ENCODE measurements around the gene ZNF273.

ZNF273 gene

DNA sequence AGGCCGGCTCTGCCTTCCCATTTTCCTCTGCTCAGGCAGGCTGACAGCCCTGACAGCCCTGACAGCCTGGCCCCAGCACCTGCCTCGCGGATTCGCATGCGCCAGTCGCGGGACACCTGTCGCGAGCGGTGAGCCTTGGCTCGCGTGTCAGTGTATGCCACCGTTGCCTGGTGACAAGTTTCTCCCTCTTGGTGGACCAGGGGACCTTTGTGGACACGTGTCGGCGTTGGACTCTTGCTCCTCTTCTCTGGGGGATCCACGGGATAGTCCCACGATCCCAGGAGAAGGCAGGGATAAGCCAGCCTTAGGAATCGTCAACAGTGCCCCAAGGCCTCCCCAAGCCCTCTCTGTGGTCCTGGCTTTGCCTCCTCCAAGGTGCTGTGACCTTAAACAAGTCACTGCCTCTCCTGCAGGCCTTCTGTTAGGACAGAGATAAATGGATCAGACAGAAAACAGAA is 18.1 kb upstream of the ZNF273 start:
- H3K4me3 ChIP-seq (ENCODE audit: low read depth, low read length), result no peak overlapping the region
- TF ChIP-seq, protein P1, sequence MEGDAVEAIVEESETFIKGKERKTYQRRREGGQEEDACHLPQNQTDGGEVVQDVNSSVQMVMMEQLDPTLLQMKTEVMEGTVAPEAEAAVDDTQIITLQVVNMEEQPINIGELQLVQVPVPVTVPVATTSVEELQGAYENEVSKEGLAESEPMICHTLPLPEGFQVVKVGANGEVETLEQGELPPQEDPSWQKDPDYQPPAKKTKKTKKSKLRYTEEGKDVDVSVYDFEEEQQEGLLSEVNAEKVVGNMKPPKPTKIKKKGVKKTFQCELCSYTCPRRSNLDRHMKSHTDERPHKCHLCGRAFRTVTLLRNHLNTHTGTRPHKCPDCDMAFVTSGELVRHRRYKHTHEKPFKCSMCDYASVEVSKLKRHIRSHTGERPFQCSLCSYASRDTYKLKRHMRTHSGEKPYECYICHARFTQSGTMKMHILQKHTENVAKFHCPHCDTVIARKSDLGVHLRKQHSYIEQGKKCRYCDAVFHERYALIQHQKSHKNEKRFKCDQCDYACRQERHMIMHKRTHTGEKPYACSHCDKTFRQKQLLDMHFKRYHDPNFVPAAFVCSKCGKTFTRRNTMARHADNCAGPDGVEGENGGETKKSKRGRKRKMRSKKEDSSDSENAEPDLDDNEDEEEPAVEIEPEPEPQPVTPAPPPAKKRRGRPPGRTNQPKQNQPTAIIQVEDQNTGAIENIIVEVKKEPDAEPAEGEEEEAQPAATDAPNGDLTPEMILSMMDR (IDR thresholded peaks at IDR 0.05; ENCODE audit: low read depth, low read length, missing control alignments), result no peak
- in situ Hi-C loops (cut with HindIII; ENCODE audit: low sequenced_read_pairs), result loop anchor here (25.0 kb wide), 1 partner anchor 223 kb away; the partner anchor contains the start of gene ZNF107
- DNase-seq (ENCODE audit: low read depth), result no peak

DNA sequence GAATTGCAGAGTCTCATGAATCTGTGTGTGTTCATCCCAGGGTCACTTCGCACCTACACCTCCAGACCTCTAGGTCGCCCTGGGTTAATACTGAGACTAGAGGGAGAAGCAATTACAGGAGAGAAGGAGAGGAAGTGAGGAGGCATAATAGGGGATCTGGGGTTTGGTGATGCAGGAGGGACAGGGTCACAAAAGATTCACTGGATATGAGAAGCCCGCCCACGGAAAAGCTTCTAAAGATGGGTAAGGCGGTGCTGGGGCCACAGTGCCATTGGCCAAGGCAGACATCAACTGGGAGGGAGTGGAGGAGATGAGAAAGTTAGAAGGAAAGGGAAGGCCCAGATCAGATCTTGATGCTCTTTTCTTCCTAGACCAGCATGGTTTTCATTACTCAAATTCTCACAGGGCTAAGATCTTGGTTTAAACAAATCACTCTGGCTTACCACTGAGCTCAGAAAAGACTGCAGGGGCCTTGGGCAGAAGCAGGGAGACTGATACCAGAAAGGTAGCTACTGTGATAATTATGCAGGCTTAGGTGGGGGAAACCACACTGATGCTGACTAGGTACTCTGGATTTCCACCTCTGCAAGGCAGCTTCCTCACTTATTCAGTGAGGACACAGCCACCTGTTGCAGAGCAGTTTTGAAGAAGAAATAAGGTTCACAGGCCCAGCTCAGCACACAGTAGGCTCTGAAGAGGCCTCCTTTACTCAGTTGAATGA is 17.4 kb upstream of the ZNF273 start:
- no peak overlapping the region for H3K4me3 ChIP-seq (ENCODE audit: low read depth, low read length)
- in situ Hi-C loops (cut with HindIII; ENCODE audit: low sequenced_read_pairs), result loop anchor here (25.0 kb wide), 1 partner anchor 223 kb away; the partner anchor contains the start of gene ZNF107
- no peak for DNase-seq (ENCODE audit: low read depth)
- TF ChIP-seq, protein P1 (IDR thresholded peaks at IDR 0.05; ENCODE audit: low read depth, low read length, missing control alignments), result no peak

DNA sequence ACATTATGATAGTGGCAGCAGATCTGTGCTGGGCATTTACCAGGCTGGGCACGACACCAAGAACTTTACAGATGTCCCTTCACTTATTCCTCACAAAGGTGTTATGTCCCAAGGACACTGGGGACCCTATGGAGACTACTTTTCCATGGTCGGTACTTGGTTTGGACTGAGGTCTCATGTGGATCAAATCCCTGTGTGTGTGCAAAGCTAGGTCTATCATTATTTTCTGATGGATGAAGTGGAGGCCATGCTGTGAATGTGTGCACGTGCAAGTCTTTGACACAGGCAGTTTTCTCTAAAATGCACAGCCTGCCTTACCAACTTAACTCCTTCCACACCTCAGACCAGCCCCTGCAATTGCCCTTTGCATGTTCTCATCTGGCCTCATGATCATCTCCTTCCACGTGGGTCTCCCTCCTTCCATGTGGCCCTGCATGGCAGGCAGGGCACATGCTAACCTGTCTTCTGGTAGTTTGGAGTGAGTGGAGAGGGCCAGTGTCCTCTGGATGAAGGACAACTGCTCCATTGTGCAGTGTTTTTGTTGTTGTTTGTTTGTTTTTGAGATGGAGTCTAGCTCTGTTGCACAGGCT is 16.0 kb upstream of the ZNF273 start:
- in situ Hi-C loops (cut with HindIII; ENCODE audit: low sequenced_read_pairs), result loop anchor here (25.0 kb wide), 1 partner anchor 225 kb away; the partner anchor contains the start of gene ZNF107
- TF ChIP-seq, protein P1 (IDR thresholded peaks at IDR 0.05; ENCODE audit: low read depth, low read length, missing control alignments), result no peak
- no peak overlapping the region for H3K4me3 ChIP-seq (ENCODE audit: low read depth, low read length)
- no peak for DNase-seq (ENCODE audit: low read depth)

DNA sequence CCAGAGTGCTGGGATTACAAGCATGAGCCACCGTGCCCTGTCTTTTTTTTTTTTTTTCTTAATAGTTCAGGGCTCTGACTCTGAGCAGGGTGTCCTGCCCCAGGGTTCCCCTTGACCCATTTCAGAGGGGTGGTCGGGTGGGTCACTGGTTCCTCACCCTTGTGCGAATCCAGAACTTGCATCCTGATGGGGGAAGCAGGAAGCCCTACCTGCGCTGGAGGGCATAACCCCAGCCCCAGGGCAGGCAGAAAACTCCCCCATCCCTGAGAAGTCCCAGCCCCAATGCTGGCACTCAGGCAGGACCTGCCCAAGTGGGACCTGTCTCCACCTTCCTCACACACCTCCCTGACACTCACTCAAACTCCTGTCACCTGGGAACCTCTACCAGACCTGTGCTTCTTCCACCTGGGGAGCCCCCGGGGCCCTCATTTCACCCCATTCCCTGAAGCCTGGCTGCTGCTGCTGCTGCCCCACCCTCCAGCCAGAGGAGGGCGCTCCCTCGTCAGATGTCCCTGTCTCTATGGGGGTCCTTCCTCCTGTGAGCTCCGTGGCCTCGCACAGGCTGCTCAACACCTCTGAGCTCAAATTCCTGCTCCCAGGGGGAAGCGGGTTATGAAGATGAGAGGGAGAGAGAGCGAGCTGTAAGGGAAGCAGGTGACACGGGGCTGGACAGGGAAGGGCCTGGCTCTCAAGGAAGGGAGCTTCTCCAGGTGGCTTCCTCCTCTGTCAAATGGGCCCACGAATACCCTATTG is 15.1 kb upstream of the ZNF273 start:
- in situ Hi-C loops (cut with HindIII; ENCODE audit: low sequenced_read_pairs), result loop anchor here (25.0 kb wide), 1 partner anchor 226 kb away; the partner anchor contains the start of gene ZNF107
- no peak for DNase-seq (ENCODE audit: low read depth)
- no peak overlapping the region for H3K4me3 ChIP-seq (ENCODE audit: low read depth, low read length)
- TF ChIP-seq, protein P1 (IDR thresholded peaks at IDR 0.05; ENCODE audit: low read depth, low read length, missing control alignments), result peak; percentile 10

DNA sequence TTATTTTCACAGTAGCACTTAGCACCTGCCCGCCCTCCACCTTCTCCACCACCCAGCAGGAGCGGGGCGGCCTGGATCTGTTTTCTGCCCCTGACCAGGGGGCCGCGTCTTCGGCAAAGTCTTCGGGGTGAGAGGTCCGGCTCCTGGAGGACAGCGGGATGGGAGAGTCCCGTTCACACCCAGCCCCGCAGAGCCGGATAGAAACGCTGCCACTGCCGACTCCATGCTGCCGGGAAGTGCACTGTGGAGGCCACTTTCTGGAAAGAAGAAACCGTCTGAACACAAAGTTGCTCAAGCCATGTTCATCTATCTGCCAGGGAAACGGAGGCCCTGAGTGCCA is 14.5 kb upstream of the ZNF273 start:
- peak overlapping the region; percentile 30 for H3K4me3 ChIP-seq (ENCODE audit: low read depth, low read length)
- in situ Hi-C loops (cut with HindIII; ENCODE audit: low sequenced_read_pairs), result loop anchor here (25.0 kb wide), 1 partner anchor 226 kb away; the partner anchor contains the start of gene ZNF107
- TF ChIP-seq, protein P1 (IDR thresholded peaks at IDR 0.05; ENCODE audit: low read depth, low read length, missing control alignments), result no peak
- no peak for DNase-seq (ENCODE audit: low read depth)
